ENCODE data around the gene HSPG2. TPM values are rescaled to one million over a fixed set of nuclear protein-coding genes. Genes with fewer than 3 reads are reported as not detected.
"Not testable (repeated sequence)": the region's sequence is repeated elsewhere in the genome, so short reads cannot be mapped to it uniquely, and the experiment has no call there.

Gene HSPG2
- total and polyA plus RNA-seq, 9 of the 15 experiments (the other 6 are each of a cell fraction or from before 2014, with no cell fraction given) = 0.14 to 160 (median 15.7) TPM

DNA sequence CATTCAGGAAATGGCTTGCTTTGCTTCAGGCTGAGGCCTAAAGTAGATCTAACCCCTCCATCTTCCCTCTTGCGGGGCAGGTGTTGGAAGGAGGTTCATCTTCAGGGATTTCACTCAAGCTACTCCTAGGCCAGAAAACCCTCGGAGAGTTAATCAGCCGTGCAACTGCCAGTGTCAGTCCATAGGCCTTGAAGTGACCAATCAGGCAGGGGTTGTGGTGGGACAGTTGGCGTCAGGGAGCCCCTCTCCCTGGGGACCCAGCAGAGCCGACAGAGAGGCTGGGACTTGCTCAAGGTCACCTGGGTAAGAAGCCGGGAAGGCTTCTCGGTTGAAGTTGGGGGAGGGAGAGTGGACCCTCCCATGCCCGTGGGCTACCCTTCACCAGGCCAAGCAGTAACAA is 36.8 kb upstream of the HSPG2 start:
- H3K4me1 ChIP-seq (replicated peaks in 1 of 2; ENCODE audit: control insufficient read depth in 2 of 2, insufficient read depth in 2 of 2, low read length in 2 of 2); H3K4me2 ChIP-seq (ENCODE audit: insufficient read depth, low read length); H3K9ac ChIP-seq (ENCODE audit: insufficient read depth in 1 of 2, low read depth in 2 of 2, low read length in 2 of 2); H2AFZ ChIP-seq (ENCODE audit: low read depth, low read length); H3K27ac ChIP-seq (ENCODE audit: extremely low read depth, low read depth, low read length); H4K20me1 ChIP-seq (replicated peaks; ENCODE audit: control insufficient read depth, insufficient read depth, low read length); intact Hi-C loops (cut with micrococcal nuclease); H3K79me2 ChIP-seq (ENCODE audit: control insufficient read depth, insufficient read depth, low read length); BruUV-seq (replicated peaks); FAIRE-seq; in situ Hi-C loops (cut with MboI); ATAC-seq; CTCF ChIA-PET (ENCODE audit: low intra/inter-chr PET ratio); H3K9me3 ChIP-seq (replicated peaks; ENCODE audit: control insufficient read depth, insufficient read depth, low read depth, low read length); H3K4me3 ChIP-seq; H3K9me1 ChIP-seq (ENCODE audit: control insufficient read depth, insufficient read depth, low read length); H3K36me3 ChIP-seq (ENCODE audit: control insufficient read depth, insufficient read depth, low read length); DNase-seq (ENCODE audit: extremely low read depth in 1 of 4, low spot score in 3 of 4): not testable (repeated sequence)
- peaks cover 6 to 40% of the 10 kb centered on the region in 2 experiments; a peak in 4 of 5 replicates for H3K27me3 ChIP-seq (ENCODE audit: control insufficient read depth in 2 of 2, insufficient read depth in 2 of 2, low read length in 2 of 2)
- WGBS (ENCODE audit: insufficient coverage, low coverage, missing lambda C conversion rate) = 31% methylated on average over 6 of the region's 8 CpGs
- POLR2A ChIA-PET = interaction anchor here (0.8 kb wide), 1 partner anchor 201 kb away, joined by 3 read pairs; no protein-coding TSS in a partner anchor

GRCh38 chr1:21972973-21973441 is 35.9 kb upstream of the HSPG2 start:
- H3K9me1 ChIP-seq (ENCODE audit: control insufficient read depth, insufficient read depth, low read length); intact Hi-C loops (cut with micrococcal nuclease); H3K27ac ChIP-seq (ENCODE audit: extremely low read depth, low read depth, low read length); H2AFZ ChIP-seq (ENCODE audit: low read depth, low read length); H3K4me2 ChIP-seq (ENCODE audit: insufficient read depth, low read length); H3K4me1 ChIP-seq (replicated peaks in 1 of 2; ENCODE audit: control insufficient read depth in 2 of 2, insufficient read depth in 2 of 2, low read length in 2 of 2); POLR2A ChIA-PET; CTCF ChIA-PET (ENCODE audit: low intra/inter-chr PET ratio); ATAC-seq; H3K9ac ChIP-seq (ENCODE audit: insufficient read depth in 1 of 2, low read depth in 2 of 2, low read length in 2 of 2); H3K4me3 ChIP-seq; H4K20me1 ChIP-seq (replicated peaks; ENCODE audit: control insufficient read depth, insufficient read depth, low read length); H3K36me3 ChIP-seq (ENCODE audit: control insufficient read depth, insufficient read depth, low read length); H3K79me2 ChIP-seq (ENCODE audit: control insufficient read depth, insufficient read depth, low read length); DNase-seq (ENCODE audit: extremely low read depth in 1 of 4, low spot score in 3 of 4); in situ Hi-C loops (cut with MboI); FAIRE-seq; BruUV-seq (replicated peaks); H3K9me3 ChIP-seq (replicated peaks; ENCODE audit: control insufficient read depth, insufficient read depth, low read depth, low read length): not testable (repeated sequence)
- H3K27me3 ChIP-seq (ENCODE audit: control insufficient read depth in 2 of 2, insufficient read depth in 2 of 2, low read length in 2 of 2) = peaks cover 6 to 36% of the 10 kb centered on the region in 2 experiments; a peak in 4 of 5 replicates
- TF ChIP-seq ZNF239 (CRISPR knock-in tag; IDR thresholded peaks at IDR 0.05) = peak; percentile 92
- peak; percentile 68 for TF ChIP-seq RBM25 (IDR thresholded peaks at IDR 0.05; ENCODE audit: low read depth, low read length, severe bottlenecking)
- WGBS (ENCODE audit: insufficient coverage, low coverage, missing lambda C conversion rate) = 6% methylated on average over 2 of the region's 2 CpGs
